ENCODE measurements around the gene DPF3. TPM values are rescaled to one million over a fixed set of nuclear protein-coding genes. Genes with fewer than 3 reads are reported as not detected.
"Not testable (repeated sequence)": the region's sequence is repeated elsewhere in the genome, so short reads cannot be mapped to it uniquely, and the experiment has no call there.

The DPF3 gene
- total RNA-seq, 1 experiment from 2014 or later: 6.4 TPM

GRCh38 chr14:72774894-72775620 lies 118.8 kb downstream of the DPF3 start:
- no peak for DNase-seq (ENCODE audit: low read depth)

GRCh38 chr14:72774141-72774540 lies 119.8 kb downstream of the DPF3 start:
- DNase-seq (ENCODE audit: low read depth): no peak

- no peak for DNase-seq (ENCODE audit: low read depth)
These were observed 122.3 kb downstream of the DPF3 start for GRCh38 chr14:72771561-72771960.

GRCh38 chr14:72766296-72766695 lies 127.6 kb downstream of the DPF3 start:
- DNase-seq (ENCODE audit: low read depth): no peak

GRCh38 chr14:72763892-72764291 lies 130.0 kb downstream of the DPF3 start:
- DNase-seq (ENCODE audit: low read depth): no peak

GRCh38 chr14:72759670-72760069 lies 134.2 kb downstream of the DPF3 start:
- no peak for DNase-seq (ENCODE audit: low read depth)

- no peak for DNase-seq (ENCODE audit: low read depth)
These were observed 134.9 kb downstream of the DPF3 start for GRCh38 chr14:72758993-72759392.

- no peak for DNase-seq (ENCODE audit: low read depth)
These were observed 135.5 kb downstream of the DPF3 start for GRCh38 chr14:72758420-72758819.

- DNase-seq (ENCODE audit: low read depth): no peak
These were observed 136.9 kb downstream of the DPF3 start for GRCh38 chr14:72756967-72757366.

GRCh38 chr14:72755766-72756165 lies 138.1 kb downstream of the DPF3 start:
- no peak for DNase-seq (ENCODE audit: low read depth)

- DNase-seq (ENCODE audit: low read depth): no peak
These were observed 139.0 kb downstream of the DPF3 start for GRCh38 chr14:72754949-72755348.

- DNase-seq (ENCODE audit: low read depth): no peak
These were observed 140.0 kb downstream of the DPF3 start for GRCh38 chr14:72753879-72754400.

- DNase-seq (ENCODE audit: low read depth): no peak
These were observed 140.7 kb downstream of the DPF3 start for GRCh38 chr14:72753044-72753710.

GRCh38 chr14:72752034-72752412 lies 141.9 kb downstream of the DPF3 start:
- DNase-seq (ENCODE audit: low read depth): no peak

- no peak for DNase-seq (ENCODE audit: low read depth)
These were observed 142.4 kb downstream of the DPF3 start for GRCh38 chr14:72751276-72752033.

- not testable (repeated sequence) for DNase-seq (ENCODE audit: low read depth)
These were observed 145.0 kb downstream of the DPF3 start for GRCh38 chr14:72748921-72749320.

GRCh38 chr14:72747652-72748051 lies 146.2 kb downstream of the DPF3 start:
- no peak for DNase-seq (ENCODE audit: low read depth)

GRCh38 chr14:72745991-72746980 lies 147.6 kb downstream of the DPF3 start:
- DNase-seq (ENCODE audit: low read depth): peak; percentile 60

- peak; percentile 80 for DNase-seq (ENCODE audit: low read depth)
These were observed 148.4 kb downstream of the DPF3 start for GRCh38 chr14:72745546-72745945.

- no peak for DNase-seq (ENCODE audit: low read depth)
These were observed 149.3 kb downstream of the DPF3 start for GRCh38 chr14:72744416-72745120.

GRCh38 chr14:72743626-72744025 lies 150.3 kb downstream of the DPF3 start:
- DNase-seq (ENCODE audit: low read depth): no peak

All from Daoy (cell line).